PC-3 (cell line): ENCODE results near the gene SLC6A6. TPM values are rescaled to one million over a fixed set of nuclear protein-coding genes. Genes with fewer than 3 reads are reported as not detected.

Source experiments
- ATAC-seq: fragments of 200-7000 bp; cut with Tn5 transposase; 2 replicates; pipeline ENCODE4 v1.9.1; 2020; ENCODE audit warnings: mild to moderate bottlenecking, moderate library complexity
- BruUV-seq: library from RNA; stranded (reverse); fragments of 400-500 nt; replicated peaks from 2 replicates; lab custom pipeline; 2021; lab: Mats Ljungman, UMichigan
- CTCF ChIA-PET: fragments of 300-600 bp; sonication (Branson Sonifier 250); formaldehyde crosslinking; loops from one replicate; lab custom pipeline; 2022; ENCODE audit warnings: antibody characterized with exemption; lab: Charles Lee
- POLR2A ChIA-PET: fragments of 300-600 bp; sonication (Branson Sonifier 250); formaldehyde crosslinking; loops from one replicate; lab custom pipeline; 2022; ENCODE audit warnings: antibody characterized with exemption; ENCODE audit not compliant: unreplicated experiment; lab: Charles Lee
- DNase-seq: peaks from one replicate; pipeline ENCODE4 v3.0.0-alpha.2; 2015
- H2AFZ ChIP-seq: fragments of 300-600 bp; sonication (generic); 2 replicates; pipeline ENCODE4 v1.6.0; 2016; ENCODE audit warnings: antibody characterized with exemption, low read length
- H3F3A ChIP-seq: fragments of 300-600 bp; sonication (generic); one replicate; pipeline ENCODE4 v1.6.0; 2017; ENCODE audit warnings: antibody characterized with exemption, low read length, control low read depth, mild to moderate bottlenecking; ENCODE audit not compliant: unreplicated experiment
- H3K27ac ChIP-seq: fragments of 300-600 bp; sonication (generic); 2 replicates; pipeline ENCODE4 v1.5.1; 2016; ENCODE audit warnings: mild to moderate bottlenecking, low read length
- H3K27me3 ChIP-seq: fragments of 300-600 bp; sonication (generic); 2 replicates; pipeline ENCODE4 v1.6.1; 2016; ENCODE audit warnings: low read length, mixed read lengths
- H3K36me3 ChIP-seq: fragments of 300-600 bp; sonication (generic); 2 replicates; pipeline ENCODE4 v1.6.1; 2016; ENCODE audit warnings: low read depth, mixed run types, low read length, mixed read lengths
- H3K4me1 ChIP-seq: fragments of 300-600 bp; sonication (generic); 2 replicates; pipeline ENCODE4 v1.5.1; 2016; ENCODE audit warnings: low read length; ENCODE audit not compliant: insufficient read depth
- H3K4me2 ChIP-seq: fragments of 300-600 bp; sonication (generic); 2 replicates; pipeline ENCODE4 v1.6.0; 2016; ENCODE audit warnings: low read length
- H3K4me3 ChIP-seq: fragments of 300-600 bp; sonication (generic); 2 replicates; pipeline ENCODE4 v1.5.1; 2016; ENCODE audit warnings: mild to moderate bottlenecking, low read length, mixed read lengths
- H3K79me2 ChIP-seq: fragments of 300-600 bp; sonication (generic); 2 replicates; pipeline ENCODE4 v1.6.1; 2017; ENCODE audit warnings: low read length, mixed read lengths
- H3K9ac ChIP-seq: fragments of 300-600 bp; sonication (generic); 2 replicates; pipeline ENCODE4 v1.6.0; 2016; ENCODE audit warnings: mild to moderate bottlenecking, low read length
- H3K9me2 ChIP-seq: fragments of 300-600 bp; sonication (generic); replicated peaks from 2 replicates; pipeline ENCODE4 v1.6.1; 2016; ENCODE audit warnings: mixed run types, low read length, mixed read lengths
- H3K9me3 ChIP-seq: fragments of 300-600 bp; sonication (generic); 2 replicates; pipeline ENCODE4 v1.6.1; 2016; ENCODE audit warnings: low read length, mixed read lengths
- H4K20me1 ChIP-seq: fragments of 300-600 bp; sonication (generic); 2 replicates; pipeline ENCODE4 v1.6.1; 2016; ENCODE audit warnings: low read length, mixed read lengths
- EZH2 ChIP-seq: fragments of 300-600 bp; sonication (generic); IDR thresholded peaks from one replicate; pipeline ENCODE4 v1.6.1; 2017; ENCODE audit warnings: antibody characterized with exemption, mild to moderate bottlenecking, low read length; ENCODE audit not compliant: unreplicated experiment
- EZH2phosphoT487 ChIP-seq: fragments of 300-600 bp; sonication (generic); IDR thresholded peaks from 2 replicates; pipeline ENCODE4 v1.6.1; 2018; ENCODE audit warnings: mild to moderate bottlenecking, antibody characterized with exemption, low read length, borderline replicate concordance
- intact Hi-C: fragments of 100-400 bp; cut with micrococcal nuclease; formaldehyde crosslinking; loops from 2 replicates; pipeline ENCODE4 v1.9.0; 2023
- total RNA-seq: library from RNA; depleted of rRNA; stranded (reverse); fragments of >200 nt; gene quantifications from 2 replicates; pipeline ENCODE4 v1.2.3, GENCODE V29; 2014
- TF ChIP-seq, protein P1 (sequence below): fragments of 300-600 bp; sonication (generic); conservative IDR thresholded peaks from 2 replicates; pipeline ENCODE4 v1.5.1; 2017; ENCODE audit warnings: antibody characterized with exemption, low read depth, mild to moderate bottlenecking, low read length

The SLC6A6 gene
- total RNA-seq, 1 experiment from 2014 or later: 28.1 TPM

DNA sequence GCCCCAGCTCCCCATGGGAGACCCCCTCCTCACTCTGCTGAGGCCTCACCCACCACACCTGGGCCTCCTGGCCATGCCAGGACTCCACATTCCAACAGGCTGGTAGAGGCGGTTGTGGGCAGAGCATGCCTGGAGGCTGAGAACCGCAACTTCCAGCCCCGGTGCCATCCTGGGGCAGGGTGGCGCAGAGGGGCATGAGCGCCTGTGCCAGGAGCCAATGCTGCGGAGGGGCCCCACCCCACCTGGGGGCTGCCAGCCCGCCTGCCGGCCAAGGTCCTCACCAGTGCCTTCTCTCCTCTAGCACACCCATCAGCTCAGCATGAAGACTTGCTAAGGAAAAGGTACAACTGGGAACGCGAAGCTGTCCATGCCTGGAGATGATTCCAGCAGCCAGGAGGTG, 34.3 kb upstream of the SLC6A6 start:
- no peak overlapping the region for H3K4me3 ChIP-seq

GRCh38 chr3:14368885-14369284, 33.5 kb upstream of the SLC6A6 start:
- Histone ChIP-seq H3K27me3 (no peaks in the 10 kb centered on the region), H3K4me3 (no peak overlapping the region), H3F3A (no peaks in the 10 kb centered on the region), H4K20me1 (no peaks in the 10 kb centered on the region), H3K9me3 (no peaks in the 10 kb centered on the region), H3K9ac (no peak overlapping the region), H2AFZ (no peak overlapping the region), H3K4me2 (no peak overlapping the region), H3K4me1 (peaks cover 34% of the 10 kb centered on the region), H3K9me2 (no peaks in the 10 kb centered on the region), H3K79me2 (no peaks in the 10 kb centered on the region), H3K36me3 (no peaks in the 10 kb centered on the region), H3K27ac (no peak overlapping the region)
- no TSS peak for BruUV-seq
- ChIA-PET CTCF (interaction anchor here (0.5 to 1.7 kb wide), 2 partner anchors 164 to 165 kb away, joined by 3 to 11 read pairs; no protein-coding TSS in a partner anchor), POLR2A (interaction anchor here (0.6 kb wide), 1 partner anchor 73 kb away, joined by 3 read pairs; no protein-coding TSS in a partner anchor)
- ATAC-seq: no peak
- intact Hi-C loops: loop anchor here (10.0 kb wide), 1 partner anchor 164 kb away; no protein-coding TSS in a partner anchor
- no peak for DNase-seq
- TF ChIP-seq, protein P1, sequence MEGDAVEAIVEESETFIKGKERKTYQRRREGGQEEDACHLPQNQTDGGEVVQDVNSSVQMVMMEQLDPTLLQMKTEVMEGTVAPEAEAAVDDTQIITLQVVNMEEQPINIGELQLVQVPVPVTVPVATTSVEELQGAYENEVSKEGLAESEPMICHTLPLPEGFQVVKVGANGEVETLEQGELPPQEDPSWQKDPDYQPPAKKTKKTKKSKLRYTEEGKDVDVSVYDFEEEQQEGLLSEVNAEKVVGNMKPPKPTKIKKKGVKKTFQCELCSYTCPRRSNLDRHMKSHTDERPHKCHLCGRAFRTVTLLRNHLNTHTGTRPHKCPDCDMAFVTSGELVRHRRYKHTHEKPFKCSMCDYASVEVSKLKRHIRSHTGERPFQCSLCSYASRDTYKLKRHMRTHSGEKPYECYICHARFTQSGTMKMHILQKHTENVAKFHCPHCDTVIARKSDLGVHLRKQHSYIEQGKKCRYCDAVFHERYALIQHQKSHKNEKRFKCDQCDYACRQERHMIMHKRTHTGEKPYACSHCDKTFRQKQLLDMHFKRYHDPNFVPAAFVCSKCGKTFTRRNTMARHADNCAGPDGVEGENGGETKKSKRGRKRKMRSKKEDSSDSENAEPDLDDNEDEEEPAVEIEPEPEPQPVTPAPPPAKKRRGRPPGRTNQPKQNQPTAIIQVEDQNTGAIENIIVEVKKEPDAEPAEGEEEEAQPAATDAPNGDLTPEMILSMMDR: no peak
- no peak for TF ChIP-seq EZH2
- TF ChIP-seq EZH2phosphoT487: no peak

More for the DNA sequence above, 34.3 kb upstream of the SLC6A6 start:
- no peaks in the 10 kb centered on the region for H3K27me3 ChIP-seq
- H3K36me3 ChIP-seq: no peaks in the 10 kb centered on the region
- H4K20me1 ChIP-seq: no peaks in the 10 kb centered on the region
- peaks cover 34% of the 10 kb centered on the region for H3K4me1 ChIP-seq
- no peaks in the 10 kb centered on the region for H3K79me2 ChIP-seq
- no peak for ATAC-seq
- no peak overlapping the region for H3K9ac ChIP-seq
- no peak overlapping the region for H3K4me2 ChIP-seq
- no peak overlapping the region for H2AFZ ChIP-seq
- POLR2A ChIA-PET: no interaction called here
- H3K9me3 ChIP-seq: no peaks in the 10 kb centered on the region
- CTCF ChIA-PET: interaction anchor here (0.6 kb wide), 1 partner anchor 34 kb away, joined by 3 read pairs; the partner anchor contains the start of gene SLC6A6
- H3K9me2 ChIP-seq: no peaks in the 10 kb centered on the region
- no peaks in the 10 kb centered on the region for H3F3A ChIP-seq
- no TSS peak for BruUV-seq
- H3K27ac ChIP-seq: no peak overlapping the region
- intact Hi-C loops: loop anchor here (10.0 kb wide), 1 partner anchor 163 kb away; no protein-coding TSS in a partner anchor
- DNase-seq: no peak
- TF ChIP-seq EZH2phosphoT487 (no peak), EZH2 (no peak)
- TF ChIP-seq, protein P1: no peak
